Esophagus squamous epithelium (tissue), 4 donors: ENCODE results near the gene SUSD6.

Experiments
- POLR2A ChIP-seq, 4 donors: fragments of 450-650 bp; IDR thresholded peaks; one replicate each; pipeline ENCODE4 v1.6.1; 2017; ENCODE audit warnings: antibody characterized with exemption in 4 of 4, mild to moderate bottlenecking in 4 of 4, moderate library complexity in 3 of 4
- TF ChIP-seq, protein P1 (sequence below), 6 experiments: fragments of 450-650 bp in 4 of 6; fragments of 200-600 bp in 2 of 6; sonication (generic) in 2 of 6; IDR thresholded peaks; one replicate each; pipeline ENCODE4 v1.5.1; 2016 to 2019; ENCODE audit warnings: antibody characterized with exemption in 6 of 6, mild to moderate bottlenecking in 4 of 6, moderate library complexity in 4 of 6

DNA sequence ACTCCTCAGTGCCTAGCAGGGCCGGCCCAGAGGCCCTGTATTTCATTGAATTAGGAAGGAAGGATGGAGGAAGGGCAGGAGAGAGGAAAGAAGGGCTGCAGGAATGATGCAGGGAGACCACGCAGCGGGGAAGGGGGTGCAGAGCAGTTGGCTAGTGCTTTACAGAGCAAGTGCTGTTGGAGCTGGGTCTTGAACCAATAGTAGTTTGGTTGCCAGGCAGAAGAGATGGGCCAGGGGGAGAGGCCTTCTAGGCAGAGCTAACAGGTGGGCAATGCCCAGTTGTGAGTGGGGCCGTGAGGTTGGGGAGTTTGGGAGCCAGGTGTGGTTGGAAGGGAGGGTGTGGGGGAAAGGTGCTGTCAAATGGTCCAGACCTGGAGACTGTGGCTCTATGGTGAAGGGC, 116.5 kb downstream of the SUSD6 start:
- no peak for TF ChIP-seq POLR2A (IDR thresholded peaks at IDR 0.05)
- TF ChIP-seq, protein P1, sequence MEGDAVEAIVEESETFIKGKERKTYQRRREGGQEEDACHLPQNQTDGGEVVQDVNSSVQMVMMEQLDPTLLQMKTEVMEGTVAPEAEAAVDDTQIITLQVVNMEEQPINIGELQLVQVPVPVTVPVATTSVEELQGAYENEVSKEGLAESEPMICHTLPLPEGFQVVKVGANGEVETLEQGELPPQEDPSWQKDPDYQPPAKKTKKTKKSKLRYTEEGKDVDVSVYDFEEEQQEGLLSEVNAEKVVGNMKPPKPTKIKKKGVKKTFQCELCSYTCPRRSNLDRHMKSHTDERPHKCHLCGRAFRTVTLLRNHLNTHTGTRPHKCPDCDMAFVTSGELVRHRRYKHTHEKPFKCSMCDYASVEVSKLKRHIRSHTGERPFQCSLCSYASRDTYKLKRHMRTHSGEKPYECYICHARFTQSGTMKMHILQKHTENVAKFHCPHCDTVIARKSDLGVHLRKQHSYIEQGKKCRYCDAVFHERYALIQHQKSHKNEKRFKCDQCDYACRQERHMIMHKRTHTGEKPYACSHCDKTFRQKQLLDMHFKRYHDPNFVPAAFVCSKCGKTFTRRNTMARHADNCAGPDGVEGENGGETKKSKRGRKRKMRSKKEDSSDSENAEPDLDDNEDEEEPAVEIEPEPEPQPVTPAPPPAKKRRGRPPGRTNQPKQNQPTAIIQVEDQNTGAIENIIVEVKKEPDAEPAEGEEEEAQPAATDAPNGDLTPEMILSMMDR (IDR thresholded peaks at IDR 0.05) = no peak
